Measurements from ENCODE around the gene TPM2.

Gene TPM2

DNA sequence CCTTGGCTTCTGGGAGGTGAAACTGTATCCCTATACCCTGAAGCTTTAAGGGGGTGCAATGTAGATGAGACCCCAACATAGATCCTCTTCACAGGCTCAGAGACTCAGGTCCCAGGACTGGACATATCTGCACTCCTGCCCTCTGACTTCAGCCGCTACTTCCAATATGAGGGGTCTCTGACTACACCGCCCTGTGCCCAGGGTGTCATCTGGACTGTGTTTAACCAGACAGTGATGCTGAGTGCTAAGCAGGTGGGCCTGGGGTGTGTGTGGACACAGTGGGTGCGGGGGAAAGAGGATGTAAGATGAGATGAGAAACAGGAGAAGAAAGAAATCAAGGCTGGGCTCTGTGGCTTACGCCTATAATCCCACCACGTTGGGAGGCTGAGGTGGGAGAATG, 10.6 kb downstream of the TPM2 start:
- no peak for DNase-seq (ENCODE audit: low spot score)

DNA sequence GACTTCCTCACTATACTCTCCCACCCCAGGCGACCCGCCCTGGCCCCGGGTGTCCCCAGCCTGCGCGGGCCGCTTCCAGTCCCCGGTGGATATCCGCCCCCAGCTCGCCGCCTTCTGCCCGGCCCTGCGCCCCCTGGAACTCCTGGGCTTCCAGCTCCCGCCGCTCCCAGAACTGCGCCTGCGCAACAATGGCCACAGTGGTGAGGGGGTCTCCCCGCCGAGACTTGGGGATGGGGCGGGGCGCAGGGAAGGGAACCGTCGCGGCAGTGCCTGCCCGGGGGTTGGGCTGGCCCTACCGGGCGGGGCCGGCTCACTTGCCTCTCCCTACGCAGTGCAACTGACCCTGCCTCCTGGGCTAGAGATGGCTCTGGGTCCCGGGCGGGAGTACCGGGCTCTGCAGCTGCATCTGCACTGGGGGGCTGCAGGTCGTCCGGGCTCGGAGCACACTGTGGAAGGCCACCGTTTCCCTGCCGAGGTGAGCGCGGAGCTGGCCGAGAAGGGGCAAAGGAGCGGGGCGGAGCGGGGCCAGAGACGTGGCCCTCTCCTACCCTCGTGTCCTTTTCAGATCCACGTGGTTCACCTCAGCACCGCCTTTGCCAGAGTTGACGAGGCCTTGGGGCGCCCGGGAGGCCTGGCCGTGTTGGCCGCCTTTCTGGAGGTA, 13.9 kb downstream of the TPM2 start:
- peak; percentile 95 for DNase-seq (ENCODE audit: low spot score)

DNA sequence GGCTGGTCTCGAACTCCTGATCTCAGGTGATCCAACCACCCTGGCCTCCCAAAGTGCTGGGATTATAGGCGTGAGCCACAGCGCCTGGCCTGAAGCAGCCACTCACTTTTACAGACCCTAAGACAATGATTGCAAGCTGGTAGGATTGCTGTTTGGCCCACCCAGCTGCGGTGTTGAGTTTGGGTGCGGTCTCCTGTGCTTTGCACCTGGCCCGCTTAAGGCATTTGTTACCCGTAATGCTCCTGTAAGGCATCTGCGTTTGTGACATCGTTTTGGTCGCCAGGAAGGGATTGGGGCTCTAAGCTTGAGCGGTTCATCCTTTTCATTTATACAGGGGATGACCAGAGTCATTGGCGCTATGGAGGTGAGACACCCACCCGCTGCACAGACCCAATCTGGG, 14.5 kb downstream of the TPM2 start:
- no peak for DNase-seq (ENCODE audit: low spot score)

DNA sequence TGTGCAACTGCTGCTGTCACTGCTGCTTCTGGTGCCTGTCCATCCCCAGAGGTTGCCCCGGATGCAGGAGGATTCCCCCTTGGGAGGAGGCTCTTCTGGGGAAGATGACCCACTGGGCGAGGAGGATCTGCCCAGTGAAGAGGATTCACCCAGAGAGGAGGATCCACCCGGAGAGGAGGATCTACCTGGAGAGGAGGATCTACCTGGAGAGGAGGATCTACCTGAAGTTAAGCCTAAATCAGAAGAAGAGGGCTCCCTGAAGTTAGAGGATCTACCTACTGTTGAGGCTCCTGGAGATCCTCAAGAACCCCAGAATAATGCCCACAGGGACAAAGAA, 15.7 kb downstream of the TPM2 start:
- DNase-seq (ENCODE audit: low spot score) = no peak

DNA sequence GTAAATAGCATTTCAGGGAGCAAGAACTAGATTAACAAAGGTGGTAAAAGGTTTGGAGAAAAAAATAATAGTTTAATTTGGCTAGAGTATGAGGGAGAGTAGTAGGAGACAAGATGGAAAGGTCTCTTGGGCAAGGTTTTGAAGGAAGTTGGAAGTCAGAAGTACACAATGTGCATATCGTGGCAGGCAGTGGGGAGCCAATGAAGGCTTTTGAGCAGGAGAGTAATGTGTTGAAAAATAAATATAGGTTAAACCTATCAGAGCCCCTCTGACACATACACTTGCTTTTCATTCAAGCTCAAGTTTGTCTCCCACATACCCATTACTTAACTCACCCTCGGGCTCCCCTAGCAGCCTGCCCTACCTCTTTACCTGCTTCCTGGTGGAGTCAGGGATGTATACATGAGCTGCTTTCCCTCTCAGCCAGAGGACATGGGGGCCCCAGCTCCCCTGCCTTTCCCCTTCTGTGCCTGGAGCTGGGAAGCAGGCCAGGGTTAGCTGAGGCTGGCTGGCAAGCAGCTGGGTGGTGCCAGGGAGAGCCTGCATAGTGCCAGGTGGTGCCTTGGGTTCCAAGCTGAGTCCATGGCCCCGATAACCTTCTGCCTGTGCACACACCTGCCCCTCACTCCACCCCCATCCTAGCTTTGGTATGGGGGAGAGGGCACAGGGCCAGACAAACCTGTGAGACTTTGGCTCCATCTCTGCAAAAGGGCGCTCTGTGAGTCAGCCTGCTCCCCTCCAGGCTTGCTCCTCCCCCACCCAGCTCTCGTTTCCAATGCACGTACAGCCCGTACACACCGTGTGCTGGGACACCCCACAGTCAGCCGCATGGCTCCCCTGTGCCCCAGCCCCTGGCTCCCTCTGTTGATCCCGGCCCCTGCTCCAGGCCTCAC, 16.3 kb downstream of the TPM2 start, which contains the start of gene CA9:
Gene CA9, plus strand, starts transcription at position 797 of the 893 bp plus-strand sequence. Its CDS starts 32 bp downstream, at position 829.
- no peak for DNase-seq (ENCODE audit: low spot score)

DNA sequence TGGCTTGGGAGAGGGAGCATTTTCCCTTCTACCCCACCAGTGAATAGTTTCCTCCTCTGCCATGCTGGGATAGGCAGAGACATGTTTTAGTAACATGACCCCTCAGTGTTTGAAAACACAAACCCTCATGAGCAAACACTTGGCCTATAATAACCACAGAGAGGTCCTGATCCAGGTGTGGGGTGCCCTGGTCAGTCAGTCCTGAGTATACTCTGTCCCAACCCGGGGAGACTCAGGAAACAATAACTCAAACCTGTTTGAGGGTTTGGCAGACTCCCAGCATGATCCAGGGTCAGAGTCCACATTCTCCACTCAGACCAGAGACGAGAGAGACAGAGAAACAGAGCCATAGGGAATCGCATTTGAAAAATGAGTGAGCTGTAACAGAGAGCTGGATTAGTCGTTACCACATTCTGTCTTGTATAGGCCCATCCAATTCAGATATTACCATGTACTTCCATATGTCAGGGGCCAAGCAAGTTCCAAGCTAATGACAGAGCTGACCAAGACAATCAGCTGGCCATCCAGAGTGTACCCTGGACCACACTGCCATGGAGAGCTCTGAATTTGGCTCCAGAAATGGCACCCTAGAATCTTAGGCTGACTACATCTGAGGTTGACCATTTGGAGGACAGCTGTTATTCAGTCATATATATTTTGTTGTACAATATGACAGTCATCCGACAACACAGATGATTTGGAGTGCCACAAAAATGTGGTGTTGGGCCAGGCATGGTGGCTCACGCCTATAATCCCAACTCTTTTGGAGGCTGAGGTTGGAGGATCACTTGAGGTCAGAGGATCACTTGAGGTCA, 20.2 kb downstream of the TPM2 start:
- DNase-seq (ENCODE audit: low spot score) = no peak

DNA sequence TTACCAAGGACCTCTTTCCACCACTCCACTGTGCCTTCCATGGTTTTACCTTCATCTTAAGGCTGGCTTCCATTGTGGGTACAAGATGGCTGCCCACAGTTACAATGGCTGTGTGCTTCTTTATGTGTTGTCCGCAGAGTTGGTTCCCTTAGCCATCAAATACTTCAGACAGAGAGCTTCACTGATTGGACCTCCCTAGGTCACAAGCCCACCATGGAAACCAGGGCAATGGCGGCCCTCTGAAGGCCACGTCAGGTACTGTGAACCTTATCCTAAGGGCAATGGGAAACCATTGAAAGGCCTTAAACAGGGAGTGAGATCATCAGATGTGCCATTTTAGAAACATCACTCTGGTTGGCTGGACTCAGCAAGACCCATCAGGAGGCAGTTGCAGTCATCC, 21.8 kb downstream of the TPM2 start:
- no peak for DNase-seq (ENCODE audit: low spot score)

DNA sequence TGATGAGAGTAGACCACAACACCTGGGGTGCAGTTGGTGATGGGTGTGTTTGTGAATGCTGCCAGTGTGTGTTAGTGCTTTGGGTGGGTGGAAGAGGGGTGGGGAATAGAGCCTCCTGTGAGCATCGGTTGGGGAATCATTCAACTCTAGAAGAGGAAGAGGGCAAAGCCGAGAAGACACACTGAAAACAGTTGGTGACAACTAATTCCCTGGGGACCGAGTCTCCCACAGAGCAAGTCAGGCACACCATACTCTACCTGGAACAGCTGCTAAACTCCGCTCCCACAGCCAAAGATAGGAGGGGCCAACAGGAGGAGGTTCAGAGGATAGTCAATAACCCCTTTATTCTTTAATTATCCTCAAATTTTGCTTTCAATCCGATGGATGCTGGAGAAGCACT, 23.2 kb downstream of the TPM2 start:
- no peak for DNase-seq (ENCODE audit: low spot score)

DNA sequence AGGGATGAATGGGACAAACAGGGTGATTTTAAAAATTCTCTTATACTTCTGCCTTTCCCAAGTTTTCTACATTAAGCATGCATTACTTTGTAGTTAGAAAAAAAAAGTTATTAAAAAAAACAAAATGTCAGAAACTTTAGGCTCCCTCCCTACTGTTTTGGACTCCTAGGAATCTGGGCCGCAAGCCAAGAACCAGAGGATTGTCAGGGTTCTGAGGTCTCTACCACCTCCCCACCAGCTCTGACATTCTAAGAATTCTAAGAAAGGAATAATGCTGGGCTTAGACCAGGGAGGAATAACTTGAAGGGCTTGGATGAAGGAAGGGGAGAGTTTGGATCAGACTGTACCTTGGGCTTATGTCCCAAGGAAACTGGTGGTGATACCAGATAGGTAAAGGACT, 23.7 kb downstream of the TPM2 start:
- DNase-seq (ENCODE audit: low spot score) = no peak

DNA sequence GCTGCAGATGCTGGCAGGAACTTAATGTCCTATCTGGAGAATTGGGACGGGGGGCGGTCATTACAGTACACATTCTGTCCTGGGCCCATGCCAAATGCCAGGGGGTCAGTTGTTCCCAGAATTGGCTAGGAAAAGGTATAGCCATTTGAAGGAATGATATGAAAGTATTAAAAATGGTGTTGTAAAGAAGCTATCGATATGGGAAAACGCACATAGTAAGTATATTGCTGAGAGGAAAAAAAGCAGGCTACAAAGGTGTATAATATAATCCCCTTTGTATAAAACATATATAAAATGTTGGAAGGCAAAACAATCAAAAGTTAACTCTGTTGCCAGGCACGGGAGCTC, 24.3 kb downstream of the TPM2 start:
- DNase-seq (ENCODE audit: low spot score) = no peak

DNA sequence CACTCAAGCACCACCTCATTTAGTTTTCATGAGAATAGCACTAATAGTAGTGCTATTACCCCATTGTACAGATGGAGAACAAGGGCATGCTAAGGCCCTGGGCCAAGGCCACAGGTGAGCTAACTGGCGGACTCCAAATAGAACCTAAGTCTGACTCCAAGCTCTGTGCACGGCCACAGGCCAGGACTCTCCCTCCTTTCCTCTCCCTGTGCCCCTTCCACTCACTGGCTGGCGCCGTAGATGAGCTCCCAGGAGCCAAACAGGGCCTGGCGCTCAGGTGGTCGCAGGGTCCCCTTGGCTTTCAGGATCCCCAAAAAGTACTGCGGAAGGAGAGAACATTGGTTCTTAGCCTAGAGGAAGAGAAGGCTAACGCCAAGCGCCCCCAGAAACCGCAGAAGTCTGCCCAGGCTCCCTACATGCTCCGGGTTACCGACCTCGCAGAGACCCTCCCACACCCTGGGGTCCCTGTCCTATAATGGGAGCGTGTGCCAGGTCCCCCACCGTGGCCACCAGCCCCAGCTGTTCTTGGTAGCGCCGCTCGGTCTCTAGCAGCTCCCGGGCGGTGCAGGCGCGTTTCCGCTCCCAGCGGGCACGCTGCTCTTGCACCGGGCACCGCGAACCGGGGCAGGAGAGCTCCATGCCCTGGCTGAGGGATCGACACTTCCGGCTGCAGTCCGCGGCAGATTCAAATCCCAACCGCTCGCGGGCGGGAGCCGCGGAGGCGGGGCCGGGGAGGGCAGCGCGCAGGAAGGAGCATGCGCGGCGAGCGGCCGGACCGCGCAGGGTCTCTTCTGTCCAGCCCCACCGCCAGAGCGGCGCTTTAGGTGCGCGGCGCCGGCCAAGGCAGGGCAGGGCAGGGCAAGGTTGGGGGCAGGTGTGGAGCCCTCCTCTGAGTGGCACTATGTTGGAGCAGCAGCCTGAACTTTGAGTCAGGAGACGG, 24.9 kb downstream of the TPM2 start, which contains the start of gene ARHGEF39:
Gene ARHGEF39, minus strand, starts transcription at position 665 of the 940 bp plus-strand sequence. Its CDS starts 26 bp downstream, at position 639.
- peak; percentile 96 for DNase-seq (ENCODE audit: low spot score)

DNA sequence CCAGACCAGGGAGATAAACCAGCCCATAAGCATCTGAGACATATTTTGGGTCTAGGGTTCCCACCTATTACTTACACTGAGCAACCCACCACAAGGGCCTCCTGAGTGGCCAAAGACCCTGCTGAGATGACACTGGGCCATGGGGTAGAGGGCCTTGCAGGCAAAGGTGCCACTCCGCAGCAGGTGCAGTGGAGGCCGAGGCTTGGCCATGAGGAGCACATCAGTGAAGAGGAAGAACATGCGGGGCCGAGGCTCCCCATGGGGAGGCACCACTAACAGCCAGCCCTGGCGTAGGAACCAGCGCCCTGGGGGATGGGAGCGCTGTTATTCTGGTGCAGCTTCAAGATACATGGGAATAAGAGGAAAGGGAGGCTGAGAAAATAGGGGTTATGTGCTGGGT, 27.3 kb downstream of the TPM2 start:
- no peak for DNase-seq (ENCODE audit: low spot score)

DNA sequence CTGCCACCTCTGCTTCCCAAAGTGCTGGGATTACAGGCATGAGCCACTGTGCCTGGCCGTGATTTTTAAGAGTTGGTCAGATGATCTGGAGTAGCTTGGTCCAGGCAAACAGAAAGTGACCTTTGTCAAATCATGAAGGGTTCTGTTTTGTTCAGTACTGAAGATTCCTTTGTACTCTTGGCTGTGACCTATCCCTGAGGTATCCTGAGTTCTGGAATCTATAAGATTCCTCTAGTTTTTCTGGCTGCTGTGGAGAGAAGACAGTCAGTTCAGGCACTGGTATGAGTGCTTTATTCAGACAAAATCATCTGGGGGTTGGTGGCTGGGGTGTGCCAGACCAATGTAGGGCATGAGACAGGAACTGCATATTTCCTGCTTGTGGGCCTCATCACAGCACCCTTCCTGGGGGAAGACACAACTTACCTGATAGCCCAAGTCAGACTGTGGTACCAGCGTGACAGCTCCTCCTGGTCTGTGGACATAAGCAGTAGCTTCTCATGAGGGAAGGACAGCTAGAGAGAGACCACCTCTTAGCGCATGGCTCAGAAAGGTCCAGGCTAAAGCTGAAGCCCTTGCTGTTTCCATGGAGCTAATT, 27.9 kb downstream of the TPM2 start:
- no peak for DNase-seq (ENCODE audit: low spot score)

DNA sequence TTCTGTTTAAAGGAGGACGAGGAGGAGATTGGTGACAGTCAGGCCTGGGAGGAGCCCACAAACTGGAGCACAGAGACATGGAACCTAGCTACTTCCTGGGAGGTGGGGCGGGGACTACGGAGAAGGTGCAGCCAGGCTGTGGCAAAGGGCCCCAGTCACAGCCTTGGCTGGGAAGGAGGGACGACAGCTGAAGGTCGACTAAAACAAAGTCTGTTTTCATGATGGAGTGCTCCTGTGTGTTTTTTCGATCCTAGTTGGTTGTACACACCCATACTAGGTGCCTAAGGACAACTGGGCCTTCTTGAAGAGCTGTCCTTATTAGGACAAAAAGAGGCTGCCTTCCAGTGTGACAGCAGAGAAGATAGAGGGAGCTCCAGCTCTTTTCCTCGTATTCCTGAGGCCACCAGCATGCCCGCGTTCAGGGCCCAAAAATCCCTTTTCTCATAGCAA, 28.7 kb downstream of the TPM2 start:
- DNase-seq (ENCODE audit: low spot score) = no peak

DNA sequence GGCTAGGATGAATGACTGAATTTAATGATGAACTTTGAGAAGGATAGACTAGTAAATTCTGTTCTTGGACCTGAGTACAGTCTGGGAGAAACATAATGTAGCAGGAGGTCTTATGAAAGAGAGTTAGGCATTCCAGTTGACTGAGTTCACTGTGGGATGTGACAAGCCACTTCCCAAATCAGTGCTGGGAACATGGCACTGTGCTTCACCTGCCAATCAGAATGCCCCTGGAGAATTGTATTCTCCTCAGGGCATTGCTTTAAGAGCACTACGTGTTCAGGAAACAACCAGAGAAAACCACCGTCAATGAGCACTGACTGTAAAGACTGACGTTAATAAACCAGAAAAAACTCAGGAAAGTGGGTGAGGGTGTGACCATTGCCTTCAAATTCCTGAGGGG, 30.4 kb downstream of the TPM2 start:
- no peak for DNase-seq (ENCODE audit: low spot score)

DNA sequence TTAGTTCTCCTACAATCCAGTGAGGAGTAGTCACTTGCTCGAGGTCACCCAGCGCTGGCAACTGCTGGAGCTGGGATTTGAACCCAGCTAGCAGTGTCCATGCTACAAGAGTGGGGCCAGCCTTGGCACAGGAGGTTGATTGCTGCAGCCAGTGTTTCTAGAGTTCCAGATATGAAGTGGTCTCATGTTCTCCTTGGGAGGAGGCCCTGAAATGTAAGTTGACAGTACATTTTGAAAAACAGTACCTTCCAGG, 30.8 kb downstream of the TPM2 start:
- no peak for DNase-seq (ENCODE audit: low spot score)

DNA sequence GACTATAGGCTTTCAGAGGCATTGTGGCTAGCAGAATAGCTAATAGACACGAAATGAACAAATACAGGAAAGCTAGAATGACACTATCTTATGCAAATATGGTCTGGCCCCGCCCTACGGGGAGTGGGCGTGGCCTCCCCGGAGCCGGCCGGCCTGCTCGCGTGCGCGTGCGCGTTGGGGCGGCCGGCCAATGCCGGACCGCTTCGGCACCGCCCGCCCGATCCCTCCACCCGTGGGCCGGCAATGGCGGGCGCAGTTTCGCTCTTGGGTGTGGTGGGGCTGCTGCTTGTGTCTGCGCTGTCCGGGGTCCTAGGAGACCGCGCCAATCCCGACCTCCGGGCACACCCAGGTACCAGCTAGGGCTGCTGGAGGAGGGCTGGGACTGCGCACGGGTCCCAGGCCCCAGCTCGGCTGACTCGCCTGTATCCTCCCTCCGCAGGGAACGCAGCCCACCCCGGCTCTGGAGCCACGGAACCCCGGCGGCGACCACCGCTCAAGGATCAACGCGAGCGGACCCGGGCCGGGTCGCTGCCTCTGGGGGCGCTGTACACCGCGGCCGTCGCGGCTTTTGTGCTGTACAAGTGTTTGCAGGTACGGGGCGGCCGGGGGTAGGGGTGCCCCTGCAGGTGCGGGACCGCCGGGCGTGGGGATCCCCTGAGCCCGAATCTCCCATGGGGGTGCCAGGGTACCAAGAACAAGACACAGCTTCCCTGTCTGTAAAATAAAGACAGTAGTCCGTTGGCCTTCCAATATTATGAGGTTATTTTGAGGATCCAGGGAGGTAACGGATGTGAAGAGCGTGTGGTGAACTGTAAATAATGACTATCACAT, 31.4 kb downstream of the TPM2 start, which contains the start of gene CCDC107:
Gene CCDC107, plus strand, starts transcription at position 156 of the 831 bp plus-strand sequence. Its CDS starts 88 bp downstream, at position 244.
- peak; percentile 92 for DNase-seq (ENCODE audit: low spot score)

DNA sequence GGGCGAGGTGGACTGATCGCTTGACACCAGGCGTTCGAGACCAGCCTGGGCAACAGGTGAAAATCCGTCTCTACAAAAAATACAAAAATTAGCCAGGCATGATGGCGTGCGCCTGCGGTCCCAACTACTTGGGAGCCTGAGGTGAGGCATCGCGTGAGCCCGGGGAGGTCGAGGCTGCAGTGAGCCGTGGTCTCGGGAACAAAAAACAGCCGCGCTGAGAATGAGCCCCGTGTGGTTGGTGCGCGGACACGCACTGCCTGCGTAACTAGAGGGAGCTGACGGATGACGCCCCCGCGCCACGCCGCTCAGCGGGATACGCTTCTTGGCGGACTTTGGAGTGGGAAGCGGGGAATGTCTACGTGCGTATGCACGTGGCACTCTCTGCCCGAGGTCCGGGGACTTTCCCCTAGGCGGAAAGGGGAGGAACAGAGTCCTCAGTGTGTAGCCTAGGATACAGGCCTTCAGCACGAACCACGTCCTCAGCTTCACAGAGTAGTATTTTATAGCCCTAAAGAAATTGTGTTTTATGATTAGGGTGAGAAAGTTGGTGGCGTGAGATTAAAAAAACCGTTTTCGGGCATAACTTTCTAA, 32.1 kb downstream of the TPM2 start, which contains the start of gene RMRP:
Gene RMRP, minus strand, starts transcription at position 474 of the 591 bp plus-strand sequence.
- DNase-seq (ENCODE audit: low spot score) = peak; percentile 88

DNA sequence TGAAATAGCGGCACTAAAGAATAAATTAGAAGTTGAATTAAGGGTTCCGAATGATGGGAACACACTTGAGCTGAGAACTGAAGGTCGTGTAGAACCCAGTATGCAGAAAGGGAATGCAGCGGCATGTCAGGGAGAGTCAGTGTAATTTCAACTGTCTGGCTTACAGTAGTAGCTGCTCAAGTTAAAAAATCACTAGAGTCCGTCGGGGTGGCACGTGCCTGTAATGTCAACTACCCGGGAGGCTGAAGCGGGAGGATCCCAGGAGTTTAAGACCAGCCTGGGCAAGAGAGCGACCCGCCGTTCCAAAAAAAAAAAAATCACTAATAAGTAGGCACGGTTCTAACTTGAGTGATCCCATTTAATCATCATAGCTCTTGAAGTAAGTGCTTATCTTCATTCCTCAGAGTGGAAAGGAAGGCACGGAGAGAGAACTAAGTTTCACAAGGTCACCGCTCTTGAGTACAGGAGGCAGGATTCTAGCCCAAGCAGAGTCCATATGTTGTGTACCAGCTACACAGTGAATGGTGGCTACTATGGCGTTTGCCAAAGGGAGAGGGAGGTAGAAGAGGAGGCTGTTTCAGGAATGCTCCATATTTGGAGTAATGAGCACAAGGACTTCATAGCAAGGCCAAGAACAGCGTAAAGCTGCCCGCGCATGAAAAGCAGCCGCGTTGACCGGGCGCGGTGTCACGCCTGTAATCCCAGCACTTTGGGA, 32.7 kb downstream of the TPM2 start:
- no peak for DNase-seq (ENCODE audit: low spot score)

All from iPS-NIHi11 (cell line).